LNCaP clone FGC (cell line): ENCODE results near the gene CCDC28A.

Experiments
- DNase-seq: peaks from one replicate; pipeline ENCODE4 v3.0.0-alpha.2; 2011; ENCODE audit warnings: low read depth
- H3K4me3 ChIP-seq: 2 replicates; pipeline ENCODE4 v1.5.1; 2011; ENCODE audit warnings: mild to moderate bottlenecking, low read depth, low read length, control low read depth
- TF ChIP-seq, protein P1 (sequence below): IDR thresholded peaks from 2 replicates; pipeline ENCODE4 v1.5.1; 2012; ENCODE audit warnings: mild to moderate bottlenecking; ENCODE audit not compliant: control insufficient read depth, insufficient read depth; ENCODE audit errors: extremely low read depth

CCDC28A gene

DNA sequence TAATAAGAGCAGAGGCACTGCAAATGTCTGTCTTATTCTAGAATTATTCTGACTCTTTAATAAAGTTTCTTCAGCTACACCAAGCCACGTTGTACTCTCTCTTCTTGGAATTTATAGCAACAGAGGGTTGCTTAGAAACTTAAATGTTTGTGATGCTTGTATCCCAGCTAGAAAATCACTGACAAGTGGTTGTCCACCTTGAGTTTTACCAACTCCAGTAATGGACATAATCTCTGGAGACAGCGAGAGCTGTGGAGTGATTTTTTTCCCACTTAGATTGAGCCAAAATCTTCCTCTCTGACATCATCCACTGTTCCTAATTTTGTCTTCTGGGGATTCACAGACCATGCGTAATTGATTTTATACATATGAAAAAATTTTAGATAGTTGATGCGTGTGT is 30.3 kb downstream of the CCDC28A start:
- no peak overlapping the region for H3K4me3 ChIP-seq
- TF ChIP-seq, protein P1, sequence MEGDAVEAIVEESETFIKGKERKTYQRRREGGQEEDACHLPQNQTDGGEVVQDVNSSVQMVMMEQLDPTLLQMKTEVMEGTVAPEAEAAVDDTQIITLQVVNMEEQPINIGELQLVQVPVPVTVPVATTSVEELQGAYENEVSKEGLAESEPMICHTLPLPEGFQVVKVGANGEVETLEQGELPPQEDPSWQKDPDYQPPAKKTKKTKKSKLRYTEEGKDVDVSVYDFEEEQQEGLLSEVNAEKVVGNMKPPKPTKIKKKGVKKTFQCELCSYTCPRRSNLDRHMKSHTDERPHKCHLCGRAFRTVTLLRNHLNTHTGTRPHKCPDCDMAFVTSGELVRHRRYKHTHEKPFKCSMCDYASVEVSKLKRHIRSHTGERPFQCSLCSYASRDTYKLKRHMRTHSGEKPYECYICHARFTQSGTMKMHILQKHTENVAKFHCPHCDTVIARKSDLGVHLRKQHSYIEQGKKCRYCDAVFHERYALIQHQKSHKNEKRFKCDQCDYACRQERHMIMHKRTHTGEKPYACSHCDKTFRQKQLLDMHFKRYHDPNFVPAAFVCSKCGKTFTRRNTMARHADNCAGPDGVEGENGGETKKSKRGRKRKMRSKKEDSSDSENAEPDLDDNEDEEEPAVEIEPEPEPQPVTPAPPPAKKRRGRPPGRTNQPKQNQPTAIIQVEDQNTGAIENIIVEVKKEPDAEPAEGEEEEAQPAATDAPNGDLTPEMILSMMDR, result no peak
- DNase-seq, result no peak

DNA sequence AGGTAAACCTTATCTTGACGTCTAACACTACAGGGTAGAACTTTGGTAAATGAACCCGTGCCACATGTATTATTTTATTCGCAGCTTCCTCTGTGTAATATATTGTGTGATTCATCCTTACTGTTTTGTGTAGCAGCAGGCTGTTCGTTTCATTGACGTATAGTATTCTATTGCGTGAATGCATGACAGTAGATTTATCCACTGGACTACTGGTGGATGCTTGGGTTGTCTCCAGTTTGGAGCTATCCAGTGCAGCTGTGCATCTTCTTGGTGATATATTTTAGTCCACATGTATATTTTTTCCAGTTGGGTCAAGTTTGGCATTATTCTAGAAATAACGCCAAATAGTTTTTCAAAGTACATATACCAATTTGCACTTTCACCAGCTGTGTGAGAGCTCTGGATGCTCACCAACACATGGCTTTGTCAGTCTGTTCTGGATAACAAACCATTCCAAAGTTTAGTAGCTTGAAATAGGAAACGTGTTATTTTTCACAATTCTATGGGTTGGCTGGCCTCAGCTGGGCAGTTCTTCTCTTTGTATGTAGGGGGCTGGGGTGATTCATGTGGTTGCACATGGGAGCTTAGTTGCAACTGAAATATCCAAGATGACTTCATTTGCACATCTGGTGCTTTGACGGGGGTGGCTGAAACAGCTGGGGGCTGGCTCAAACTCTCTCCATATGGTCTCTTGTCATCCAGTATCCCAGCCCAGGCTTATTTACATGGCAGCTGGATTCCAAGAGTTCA is 31.6 kb downstream of the CCDC28A start:
- TF ChIP-seq, protein P1, result no peak
- no peak overlapping the region for H3K4me3 ChIP-seq
- DNase-seq, result no peak

DNA sequence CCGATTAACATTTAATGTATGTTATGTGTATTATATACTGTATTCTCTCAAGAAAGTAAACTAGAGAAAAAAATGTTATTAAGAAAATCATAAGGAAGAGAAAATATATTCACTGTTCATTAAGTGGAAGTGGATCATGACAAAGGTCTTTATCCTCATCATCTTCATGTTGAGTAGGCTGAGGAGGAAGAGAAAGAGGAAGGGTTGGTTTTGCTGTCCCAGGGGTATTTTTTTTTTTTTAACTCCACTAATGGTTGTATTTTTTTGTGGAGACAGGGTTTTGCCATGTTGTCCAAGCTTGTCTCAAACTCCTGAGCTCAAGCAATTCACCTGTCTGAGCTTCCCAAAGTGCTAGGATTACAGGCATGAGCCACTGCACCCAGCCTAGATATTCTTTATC is 33.3 kb downstream of the CCDC28A start:
- H3K4me3 ChIP-seq, result no peak overlapping the region
- no peak for DNase-seq
- TF ChIP-seq, protein P1, result no peak

DNA sequence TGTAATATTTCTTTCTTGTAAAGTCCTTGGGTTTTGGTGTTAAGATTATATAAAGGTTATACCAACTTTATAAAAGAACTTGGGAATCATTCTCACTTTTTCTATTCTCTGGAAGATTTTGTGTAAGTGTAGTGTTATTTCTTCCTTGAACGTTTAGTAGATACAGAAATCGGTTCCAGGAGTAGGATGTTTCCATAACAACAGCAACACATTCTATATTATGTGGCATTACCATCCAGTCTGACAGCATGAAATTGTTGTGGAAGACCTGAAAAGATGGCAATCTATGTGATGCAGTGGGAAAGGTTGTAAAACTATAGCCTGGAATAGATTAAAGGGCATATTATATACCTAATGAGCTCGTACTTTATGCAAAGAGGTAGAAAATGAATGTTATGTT is 36.1 kb downstream of the CCDC28A start:
- H3K4me3 ChIP-seq, result no peak overlapping the region
- TF ChIP-seq, protein P1, result no peak
- no peak for DNase-seq

DNA sequence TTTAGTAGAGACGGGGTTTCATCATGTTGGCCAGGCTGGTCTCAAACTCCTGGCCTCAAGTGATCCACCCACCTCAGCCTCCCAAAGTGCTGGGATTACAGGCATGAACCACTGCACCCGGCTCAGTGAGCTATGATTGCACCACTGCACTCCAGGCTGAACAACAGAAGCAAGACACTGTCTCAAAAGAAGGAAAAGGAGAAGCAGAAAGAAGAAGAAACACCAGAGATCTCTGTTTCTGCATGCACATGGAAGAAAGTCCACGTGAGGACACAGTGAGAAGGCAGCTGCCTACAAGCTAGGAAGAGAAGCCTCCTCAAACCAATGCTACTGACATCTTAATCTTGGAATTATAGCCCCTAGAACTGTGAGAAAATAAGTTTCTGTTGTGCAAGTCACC is 38.3 kb downstream of the CCDC28A start:
- no peak for DNase-seq
- H3K4me3 ChIP-seq, result no peak overlapping the region
- TF ChIP-seq, protein P1, result no peak

DNA sequence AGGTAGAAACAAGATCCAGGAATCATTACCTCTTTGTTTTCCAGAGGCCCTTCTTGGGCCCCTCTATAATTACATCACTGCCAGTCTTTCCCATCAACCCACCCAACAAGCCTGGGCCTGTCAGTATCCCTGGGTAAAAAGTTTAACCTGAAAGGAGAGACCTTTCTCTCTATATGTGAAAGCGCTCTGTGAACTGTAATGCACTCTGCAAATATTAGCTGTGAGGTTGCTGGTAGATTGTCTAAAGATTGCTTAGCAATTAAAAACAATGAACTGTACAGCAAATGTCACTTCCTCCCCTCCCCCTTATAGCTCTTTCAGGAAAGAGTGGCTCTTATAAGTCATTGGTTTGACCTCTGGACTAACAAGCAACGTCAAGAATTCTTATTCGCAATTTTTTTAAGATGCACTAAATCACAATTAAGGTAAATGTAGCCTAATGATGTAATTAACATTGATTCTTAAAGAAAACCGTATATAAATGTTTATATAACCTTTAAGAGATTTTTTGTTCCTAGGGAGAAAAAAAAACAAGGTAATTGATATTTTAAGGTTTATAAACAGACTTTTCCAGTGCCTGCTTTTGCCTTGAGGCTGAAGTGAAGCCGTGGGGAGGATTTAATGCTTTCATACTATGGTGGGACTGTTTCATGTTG is 40.7 kb downstream of the CCDC28A start:
- TF ChIP-seq, protein P1, result no peak
- DNase-seq, result no peak
- H3K4me3 ChIP-seq, result no peak overlapping the region

DNA sequence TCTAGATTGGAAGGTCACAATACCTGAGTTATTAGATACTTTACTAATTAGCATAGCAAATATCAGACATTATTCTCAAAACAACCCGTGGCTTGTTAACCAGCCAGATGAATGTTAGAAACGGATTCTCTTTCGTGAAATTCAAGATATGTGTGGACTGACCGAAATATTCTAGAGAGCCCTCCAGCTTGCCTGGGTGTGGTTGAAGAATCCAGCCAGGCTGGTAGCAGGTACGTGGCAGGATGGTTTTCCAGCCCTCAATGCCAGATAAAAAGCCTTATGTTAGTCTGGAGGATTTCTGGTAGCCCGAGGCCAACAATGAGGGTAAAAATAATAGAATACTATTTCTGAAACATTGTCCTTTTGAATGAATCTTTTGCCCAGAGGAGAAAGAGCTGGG is 41.7 kb downstream of the CCDC28A start:
- no peak for DNase-seq
- TF ChIP-seq, protein P1, result no peak
- no peak overlapping the region for H3K4me3 ChIP-seq
